ENCODE results near the gene PAQR5. TPM values are rescaled to one million over a fixed set of nuclear protein-coding genes. Genes with fewer than 3 reads are reported as not detected.

The PAQR5 gene
- total RNA-seq, 1 experiment from 2014 or later = 4.9 TPM

GRCh38 chr15:69351333-69351732 lies 52.6 kb downstream of the PAQR5 start:
- no peak for DNase-seq
- POLR2A ChIA-PET (ENCODE audit: unreplicated experiment) = no interaction called here
- H3K4me2 ChIP-seq = no peak overlapping the region

GRCh38 chr15:69351884-69352283 lies 53.2 kb downstream of the PAQR5 start:
- POLR2A ChIA-PET (ENCODE audit: unreplicated experiment) = no interaction called here
- H3K4me1 ChIP-seq (replicated peaks; ENCODE audit: insufficient read depth) = no peaks in the 10 kb centered on the region
- TF ChIP-seq EZH2 (IDR thresholded peaks at IDR 0.05; ENCODE audit: low read depth) (no peak), CTCF (conservative IDR thresholded peaks at IDR 0.05) (no peak)
- H3K79me2 ChIP-seq (ENCODE audit: low read depth) = no peaks in the 10 kb centered on the region
- no peak overlapping the region for H3K27ac ChIP-seq
- H3K4me3 ChIP-seq = no peak overlapping the region
- no peaks in the 10 kb centered on the region for H3K27me3 ChIP-seq (ENCODE audit: insufficient read depth, low read depth)
- no peak overlapping the region for H2AFZ ChIP-seq
- intact Hi-C loops (cut with micrococcal nuclease; ENCODE audit: unreplicated experiment) = no loop called here
- no peaks in the 10 kb centered on the region for H3K36me3 ChIP-seq (ENCODE audit: low read depth)
- DNase-seq = no peak
- no peaks in the 10 kb centered on the region for H3K9me2 ChIP-seq (ENCODE audit: insufficient read depth)
- CTCF ChIA-PET = no interaction called here
- H4K20me1 ChIP-seq (ENCODE audit: insufficient read depth) = no peaks in the 10 kb centered on the region
- H3K4me2 ChIP-seq = no peak overlapping the region
- no peaks in the 10 kb centered on the region for H3K9me3 ChIP-seq (ENCODE audit: insufficient read depth, low read depth)
- no TSS peak for BruUV-seq (replicated peaks)
- no peaks in the 10 kb centered on the region for H3F3A ChIP-seq (ENCODE audit: insufficient read depth, low read depth)

More at GRCh38 chr15:69351333-69351732, 52.6 kb downstream of the PAQR5 start:
- Histone ChIP-seq H3K4me1 (replicated peaks; ENCODE audit: insufficient read depth) (no peaks in the 10 kb centered on the region), H3K4me3 (no peak overlapping the region), H2AFZ (no peak overlapping the region), H3K36me3 (ENCODE audit: low read depth) (no peaks in the 10 kb centered on the region), H3K79me2 (ENCODE audit: low read depth) (no peaks in the 10 kb centered on the region), H3K27me3 (ENCODE audit: insufficient read depth, low read depth) (no peaks in the 10 kb centered on the region), H3K9me3 (ENCODE audit: insufficient read depth, low read depth) (no peaks in the 10 kb centered on the region), H3K27ac (no peak overlapping the region), H4K20me1 (ENCODE audit: insufficient read depth) (no peaks in the 10 kb centered on the region), H3K9me2 (ENCODE audit: insufficient read depth) (no peaks in the 10 kb centered on the region), H3F3A (ENCODE audit: insufficient read depth, low read depth) (no peaks in the 10 kb centered on the region)
- CTCF ChIA-PET = no interaction called here
- intact Hi-C loops (cut with micrococcal nuclease; ENCODE audit: unreplicated experiment) = no loop called here
- BruUV-seq (replicated peaks) = no TSS peak
- TF ChIP-seq CTCF (conservative IDR thresholded peaks at IDR 0.05) = no peak
- TF ChIP-seq EZH2 (IDR thresholded peaks at IDR 0.05; ENCODE audit: low read depth) = no peak

GRCh38 chr15:69357773-69358771 lies 59.4 kb downstream of the PAQR5 start:
- no peaks in the 10 kb centered on the region for H3K27me3 ChIP-seq (ENCODE audit: insufficient read depth, low read depth)
- no peaks in the 10 kb centered on the region for H3K9me3 ChIP-seq (ENCODE audit: insufficient read depth, low read depth)
- no peak overlapping the region for H3K4me3 ChIP-seq
- no peaks in the 10 kb centered on the region for H3K79me2 ChIP-seq (ENCODE audit: low read depth)
- ChIA-PET POLR2A (ENCODE audit: unreplicated experiment) (interaction anchor here (0.5 to 0.7 kb wide), 4 partner anchors 27 to 203 kb away, joined by 3 to 7 read pairs (median 5); partner anchors contain the start of gene GLCE), CTCF (interaction anchor here (0.6 kb wide), 3 partner anchors 12 to 1247 kb away, joined by 4 to 5 read pairs (median 4); no protein-coding TSS in a partner anchor)
- H3K4me2 ChIP-seq = no peak overlapping the region
- no peaks in the 10 kb centered on the region for H3K9me2 ChIP-seq (ENCODE audit: insufficient read depth)
- H3K4me1 ChIP-seq (replicated peaks; ENCODE audit: insufficient read depth) = no peaks in the 10 kb centered on the region
- DNase-seq = peak in 1 of 2 experiments; percentile 60
- intact Hi-C loops (cut with micrococcal nuclease; ENCODE audit: unreplicated experiment) = no loop called here
- H2AFZ ChIP-seq = no peak overlapping the region
- no peak overlapping the region for H3K27ac ChIP-seq
- H3K36me3 ChIP-seq (ENCODE audit: low read depth) = no peaks in the 10 kb centered on the region
- TF ChIP-seq CTCF (conservative IDR thresholded peaks at IDR 0.05) = no peak
- TF ChIP-seq EZH2 (IDR thresholded peaks at IDR 0.05; ENCODE audit: low read depth) = no peak
- no TSS peak for BruUV-seq (replicated peaks)
- H4K20me1 ChIP-seq (ENCODE audit: insufficient read depth) = no peaks in the 10 kb centered on the region
- H3F3A ChIP-seq (ENCODE audit: insufficient read depth, low read depth) = no peaks in the 10 kb centered on the region
